ENCODE results near the gene TMEM198.

DNA sequence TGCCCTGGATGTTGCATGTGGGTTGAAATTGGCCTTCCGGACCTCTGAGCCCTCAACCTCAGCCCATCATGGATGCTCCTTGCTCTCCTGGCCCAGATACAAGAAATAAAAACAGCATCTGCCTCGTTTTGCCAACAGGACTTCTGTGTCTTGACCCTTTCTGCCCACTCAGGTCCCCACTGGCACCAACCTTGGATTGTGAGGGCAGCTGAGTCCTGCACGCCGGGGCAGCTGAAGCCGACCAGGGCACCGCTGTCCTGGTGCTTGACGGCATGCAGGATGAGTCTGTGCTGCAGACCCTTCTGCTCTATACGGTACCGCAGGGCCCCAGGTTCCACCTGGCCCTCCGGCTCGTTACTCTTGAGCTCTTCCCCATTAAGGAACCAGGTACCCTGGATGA, 22.8 kb downstream of the TMEM198 start:
- TF ChIP-seq, protein P1, sequence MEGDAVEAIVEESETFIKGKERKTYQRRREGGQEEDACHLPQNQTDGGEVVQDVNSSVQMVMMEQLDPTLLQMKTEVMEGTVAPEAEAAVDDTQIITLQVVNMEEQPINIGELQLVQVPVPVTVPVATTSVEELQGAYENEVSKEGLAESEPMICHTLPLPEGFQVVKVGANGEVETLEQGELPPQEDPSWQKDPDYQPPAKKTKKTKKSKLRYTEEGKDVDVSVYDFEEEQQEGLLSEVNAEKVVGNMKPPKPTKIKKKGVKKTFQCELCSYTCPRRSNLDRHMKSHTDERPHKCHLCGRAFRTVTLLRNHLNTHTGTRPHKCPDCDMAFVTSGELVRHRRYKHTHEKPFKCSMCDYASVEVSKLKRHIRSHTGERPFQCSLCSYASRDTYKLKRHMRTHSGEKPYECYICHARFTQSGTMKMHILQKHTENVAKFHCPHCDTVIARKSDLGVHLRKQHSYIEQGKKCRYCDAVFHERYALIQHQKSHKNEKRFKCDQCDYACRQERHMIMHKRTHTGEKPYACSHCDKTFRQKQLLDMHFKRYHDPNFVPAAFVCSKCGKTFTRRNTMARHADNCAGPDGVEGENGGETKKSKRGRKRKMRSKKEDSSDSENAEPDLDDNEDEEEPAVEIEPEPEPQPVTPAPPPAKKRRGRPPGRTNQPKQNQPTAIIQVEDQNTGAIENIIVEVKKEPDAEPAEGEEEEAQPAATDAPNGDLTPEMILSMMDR (conservative IDR thresholded peaks at IDR 0.05 in 1 of 2, IDR thresholded peaks at IDR 0.05 in 1 of 2; ENCODE audit: extremely low read depth in 1 of 2, insufficient read depth in 1 of 2, low read depth in 1 of 2, low read length in 2 of 2), result no peak
- no peak for TF ChIP-seq EZH2 (IDR thresholded peaks at IDR 0.05; ENCODE audit: borderline replicate concordance, low read length)
